GM12878 (cell line): ENCODE measurements around the gene CAVIN4. TPM values are rescaled to one million over a fixed set of nuclear protein-coding genes. Genes with fewer than 3 reads are reported as not detected.

Experiments
- ATAC-seq: fragments of 200-7000 bp; cut with Tn5 transposase; 3 replicates; pipeline ENCODE4 v1.9.1; 2020; ENCODE audit warnings: mild to moderate bottlenecking, moderate library complexity
- BruUV-seq: library from RNA; stranded (reverse); fragments of 400-500 nt; replicated peaks from 2 replicates; lab custom pipeline; 2021; lab: Mats Ljungman, UMichigan
- CTCF ChIA-PET: fragments of 300-600 bp; sonication (Branson Sonifier 250); formaldehyde crosslinking; extraction: SDS; loops from one replicate; lab custom pipeline; 2021; ENCODE audit warnings: inconsistent platforms; lab: Yijun Ruan, JAX
- POLR2A ChIA-PET: fragments of 350-600 bp; formaldehyde crosslinking; extraction: SDS; loops from one replicate; lab custom pipeline; 2021; ENCODE audit warnings: inconsistent platforms; lab: Charles Lee
- RAD21 ChIA-PET: fragments of 300-600 bp; sonication (Branson Sonifier 250); formaldehyde crosslinking; loops from one replicate; lab custom pipeline; 2023; ENCODE audit warnings: antibody characterized with exemption; ENCODE audit not compliant: unreplicated experiment; lab: Charles Lee
- SMC1A ChIA-PET: fragments of 300-600 bp; sonication (Branson Sonifier 250); formaldehyde crosslinking; loops from one replicate; lab custom pipeline; 2023; ENCODE audit not compliant: unreplicated experiment, uncharacterized antibody; lab: Charles Lee
- DNase-seq: peaks from one replicate; pipeline ENCODE4 v3.0.0-alpha.2; 2011; ENCODE audit warnings: low read depth, low spot score
- FAIRE-seq: peaks from 3 replicates; lab custom pipeline; 2011; peaks lifted over from hg19 to GRCh38; lab: Jason Lieb, UNC
- H2AFZ ChIP-seq: 2 replicates; pipeline ENCODE4 v1.6.0; 2011; ENCODE audit warnings: low read depth, low read length, control low read depth; ENCODE audit not compliant: control insufficient read depth
- H3K27ac ChIP-seq: 2 replicates; pipeline ENCODE4 v1.5.1; 2011; ENCODE audit warnings: control low read depth; ENCODE audit not compliant: control insufficient read depth, insufficient read depth
- H3K27me3 ChIP-seq, 2 experiments: replicated peaks in 1 of 2; 2 replicates each; pipeline versions ENCODE4 v1.6.0 to v1.6.1; 2011; ENCODE audit warnings: low read length in 1 of 2; ENCODE audit not compliant: control insufficient read depth in 2 of 2, insufficient read depth in 2 of 2
- H3K36me3 ChIP-seq, 2 experiments: 2 replicates each; pipeline ENCODE4 v1.5.1; 2011; ENCODE audit warnings: low read length in 1 of 2; ENCODE audit not compliant: control insufficient read depth in 2 of 2, insufficient read depth in 2 of 2
- H3K4me1 ChIP-seq: 2 replicates; pipeline ENCODE4 v1.6.1; 2011; ENCODE audit warnings: mild to moderate bottlenecking, low read length, moderate library complexity, mixed read lengths; ENCODE audit not compliant: control insufficient read depth, insufficient read depth
- H3K4me2 ChIP-seq: 2 replicates; pipeline ENCODE4 v1.6.0; 2011; ENCODE audit warnings: control low read depth; ENCODE audit not compliant: control insufficient read depth, insufficient read depth
- H3K4me3 ChIP-seq: fragments of 200-600 bp; sonication (generic); 2 replicates; pipeline ENCODE4 v1.5.1; 2016
- H3K79me2 ChIP-seq: 2 replicates; pipeline ENCODE4 v1.6.0; 2011; ENCODE audit warnings: low read length; ENCODE audit not compliant: control insufficient read depth, insufficient read depth
- H3K9ac ChIP-seq: 2 replicates; pipeline ENCODE4 v1.8.0; 2011; ENCODE audit warnings: low read length, control low read depth, mixed read lengths; ENCODE audit not compliant: control insufficient read depth, insufficient read depth
- H3K9me3 ChIP-seq: replicated peaks from 3 replicates; pipeline ENCODE4 v1.5.1; 2011; ENCODE audit warnings: mild to moderate bottlenecking, low read length; ENCODE audit not compliant: control insufficient read depth, insufficient read depth
- H4K20me1 ChIP-seq: 2 replicates; pipeline ENCODE4 v1.6.0; 2011; ENCODE audit not compliant: control insufficient read depth, insufficient read depth
- BCL3 ChIP-seq: IDR thresholded peaks from 2 replicates; pipeline ENCODE4 v1.6.1; 2011; ENCODE audit warnings: borderline replicate concordance, low read depth, mild to moderate bottlenecking, moderate library complexity, low read length; ENCODE audit not compliant: insufficient read depth, poor library complexity, severe bottlenecking
- CHD1 ChIP-seq: IDR thresholded peaks from 2 replicates; pipeline ENCODE4 v1.6.1; 2012; ENCODE audit warnings: low read depth, low read length, improper control_type of control experiment
- HDGF ChIP-seq: fragments of 450-650 bp; IDR thresholded peaks from 2 replicates; pipeline ENCODE4 v1.6.1; 2016; ENCODE audit warnings: antibody characterized with exemption
- IKZF2 ChIP-seq, 2 experiments: fragments of 450-650 bp; IDR thresholded peaks; 2 replicates each; pipeline ENCODE4 v1.6.1; 2017; ENCODE audit warnings: mild to moderate bottlenecking in 2 of 2, moderate library complexity in 2 of 2
- IRF3 ChIP-seq: fragments of 450-650 bp; IDR thresholded peaks from 2 replicates; pipeline ENCODE4 v1.6.1; 2014; ENCODE audit warnings: mild to moderate bottlenecking
- NFXL1 ChIP-seq: fragments of 450-650 bp; IDR thresholded peaks from 2 replicates; pipeline ENCODE4 v1.6.1; 2017; ENCODE audit warnings: antibody characterized with exemption, mild to moderate bottlenecking, borderline replicate concordance
- NFYA ChIP-seq: IDR thresholded peaks from 2 replicates; pipeline ENCODE4 v1.6.1; 2011; ENCODE audit warnings: low read depth, mild to moderate bottlenecking, low read length, improper control_type of control experiment, borderline replicate concordance
- NFYB ChIP-seq: IDR thresholded peaks from 2 replicates; pipeline ENCODE4 v1.6.1; 2011; ENCODE audit warnings: low read depth, mild to moderate bottlenecking, low read length, improper control_type of control experiment, moderate library complexity; ENCODE audit not compliant: insufficient read depth
- POU2F2 ChIP-seq: IDR thresholded peaks from 3 replicates; pipeline ENCODE4 v1.6.1; 2011; ENCODE audit warnings: low read depth, mild to moderate bottlenecking, low read length, borderline replicate concordance
- RAD21 ChIP-seq: IDR thresholded peaks from 2 replicates; pipeline ENCODE4 v1.6.1; 2011; ENCODE audit warnings: mild to moderate bottlenecking, low read depth, low read length, moderate library complexity; ENCODE audit not compliant: insufficient read depth
- SIX5 ChIP-seq: IDR thresholded peaks from 2 replicates; pipeline ENCODE4 v1.6.1; 2011; ENCODE audit warnings: mild to moderate bottlenecking, low read depth, low read length, moderate library complexity; ENCODE audit not compliant: severe bottlenecking
- STAT1 ChIP-seq: fragments of 450-650 bp; conservative IDR thresholded peaks from 2 replicates; pipeline ENCODE4 v1.6.1; 2014; ENCODE audit warnings: antibody characterized with exemption, mild to moderate bottlenecking
- ZZZ3 ChIP-seq: IDR thresholded peaks from 2 replicates; pipeline ENCODE4 v1.6.1; 2011; ENCODE audit warnings: low read depth; ENCODE audit not compliant: control insufficient read depth, insufficient read length
- WGBS: methylation state at CpG from one replicate; pipeline ENCODE4 v1.1.6; 2016; ENCODE audit warnings: low lambda C conversion rate; ENCODE audit not compliant: insufficient replicate concordance, insufficient coverage; ENCODE audit errors: missing lambda C conversion rate; 5-methylcytosine and 5-hydroxymethylcytosine counted together
- in situ Hi-C: fragments of 300-500 bp; cut with MboI; formaldehyde crosslinking; loops from 9 replicates; pipeline ENCODE4 v1.14.3; 2018; ENCODE audit warnings: mixed read lengths
- intact Hi-C: fragments of 100-400 bp; cut with micrococcal nuclease; formaldehyde crosslinking; loops from one replicate; pipeline ENCODE4 v1.14.2; 2022; ENCODE audit not compliant: unreplicated experiment
- polyA plus RNA-seq, 11 experiments: library from polyadenylated mRNA; depleted of rRNA in 4 of 11; unstranded in 6 of 11; stranded (reverse) in 5 of 11; fragments of >200 nt; fragmentation: Nextera tagmentation in 4 of 11; fragmentation: Illumina TruSeq in 1 of 11; extraction: Ambion mirVana in 4 of 11; extraction: Trizol in 1 of 11; gene quantifications; 1 replicate in 1 of 11; 2 replicates in 10 of 11; pipeline versions ENCODE4 v1.2.1 to v1.2.3, GENCODE V29; 2011 to 2016; ENCODE audit warnings: inconsistent platforms in 2 of 11, missing spikeins in 2 of 11, low read depth in 1 of 11
- total RNA-seq, 4 experiments: library from RNA; depleted of rRNA in 3 of 4; stranded (reverse); fragments of >200 nt in 3 of 4; fragmentation: Illumina TruSeq in 1 of 4; extraction: Trizol in 1 of 4; gene quantifications; 2 replicates each; pipeline versions ENCODE4 v1.2.1 to v1.2.3, GENCODE V29; 2013 to 2021

Gene CAVIN4
- total and polyA plus RNA-seq, 10 of the 15 experiments (the other 5 are each of a cell fraction or from before 2014, with no cell fraction given), result 0.04 to 0.13 (median 0.08) TPM; not detected in 3

- ChIA-PET SMC1A (interaction anchor here (0.9 kb wide), 1 partner anchor 22 kb away, joined by 3 read pairs; no protein-coding TSS in a partner anchor), RAD21 (no interaction called here), POLR2A (no interaction called here), CTCF (interaction anchor here (0.7 to 1.4 kb wide), 2 partner anchors 17 to 775 kb away, joined by 3 to 4 read pairs; no protein-coding TSS in a partner anchor)
- FAIRE-seq (no peak), DNase-seq (no peak), ATAC-seq (no peak)
- in situ Hi-C loops (loop anchor here (25.0 kb wide), 1 partner anchor 566 kb away; no protein-coding TSS in a partner anchor), intact Hi-C loops (no loop called here)
- Histone ChIP-seq H3K9me3 (no peaks in the 10 kb centered on the region), H2AFZ (no peak overlapping the region), H3K4me1 (no peaks in the 10 kb centered on the region), H3K27ac (no peak overlapping the region), H4K20me1 (no peaks in the 10 kb centered on the region), H3K9ac (no peak overlapping the region), H3K4me2 (no peak overlapping the region), H3K36me3 (no peaks in the 10 kb centered on the region), H3K4me3 (no peak overlapping the region), H3K79me2 (no peaks in the 10 kb centered on the region), H3K27me3 (no peaks in the 10 kb centered on the region; a peak in 1 of 4 replicates)
- TF ChIP-seq POU2F2 (no peak), STAT1 (no peak), ZZZ3 (no peak), RAD21 (no peak), SIX5 (no peak), NFYB (no peak), NFXL1 (no peak), NFYA (no peak), IKZF2 (IDR thresholded peaks at IDR 0.05) (no peak), HDGF (no peak), IRF3 (no peak), CHD1 (no peak), BCL3 (no peak)
- WGBS, result 93% methylated on average over 1 of the region's 1 CpG
- no TSS peak for BruUV-seq
Measured at GRCh38 chr9:100578610-100579009, 731 bp downstream of the CAVIN4 start.
